Measurements from ENCODE around the gene TMEM62.

DNA sequence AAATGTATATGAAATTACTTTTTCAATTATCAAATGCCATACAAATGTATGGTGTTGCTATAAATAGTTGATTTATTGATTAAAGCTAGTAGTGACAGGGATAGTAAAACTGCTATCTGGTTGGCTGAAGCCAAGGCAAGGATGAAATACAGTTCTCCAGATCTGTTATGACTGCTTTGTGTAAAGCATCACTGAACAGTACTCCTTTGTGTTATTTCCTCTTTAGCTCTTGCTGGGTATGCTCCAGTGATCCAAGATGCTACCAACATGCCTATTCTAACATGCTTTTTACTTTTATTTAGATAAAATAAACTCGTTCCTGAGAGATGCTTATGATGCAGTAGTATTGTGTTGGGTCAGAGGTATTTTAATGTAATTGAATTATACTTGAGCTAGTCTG, 15.1 kb upstream of the TMEM62 start:
- TF ChIP-seq, protein P1, sequence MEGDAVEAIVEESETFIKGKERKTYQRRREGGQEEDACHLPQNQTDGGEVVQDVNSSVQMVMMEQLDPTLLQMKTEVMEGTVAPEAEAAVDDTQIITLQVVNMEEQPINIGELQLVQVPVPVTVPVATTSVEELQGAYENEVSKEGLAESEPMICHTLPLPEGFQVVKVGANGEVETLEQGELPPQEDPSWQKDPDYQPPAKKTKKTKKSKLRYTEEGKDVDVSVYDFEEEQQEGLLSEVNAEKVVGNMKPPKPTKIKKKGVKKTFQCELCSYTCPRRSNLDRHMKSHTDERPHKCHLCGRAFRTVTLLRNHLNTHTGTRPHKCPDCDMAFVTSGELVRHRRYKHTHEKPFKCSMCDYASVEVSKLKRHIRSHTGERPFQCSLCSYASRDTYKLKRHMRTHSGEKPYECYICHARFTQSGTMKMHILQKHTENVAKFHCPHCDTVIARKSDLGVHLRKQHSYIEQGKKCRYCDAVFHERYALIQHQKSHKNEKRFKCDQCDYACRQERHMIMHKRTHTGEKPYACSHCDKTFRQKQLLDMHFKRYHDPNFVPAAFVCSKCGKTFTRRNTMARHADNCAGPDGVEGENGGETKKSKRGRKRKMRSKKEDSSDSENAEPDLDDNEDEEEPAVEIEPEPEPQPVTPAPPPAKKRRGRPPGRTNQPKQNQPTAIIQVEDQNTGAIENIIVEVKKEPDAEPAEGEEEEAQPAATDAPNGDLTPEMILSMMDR (IDR thresholded peaks at IDR 0.05; ENCODE audit: control extremely low read depth in 1 of 3, insufficient read depth in 1 of 3, low read depth in 1 of 3, low read length in 3 of 3): no peak
- TF ChIP-seq CBX5 (IDR thresholded peaks at IDR 0.05; ENCODE audit: low read depth, low read length): no peak
- TF ChIP-seq POU5F1 (IDR thresholded peaks at IDR 0.05; ENCODE audit: low read depth, low read length): no peak
- no peak for TF ChIP-seq CEBPB (IDR thresholded peaks at IDR 0.05; ENCODE audit: low read depth, low read length)
- TF ChIP-seq CHD2 (IDR thresholded peaks at IDR 0.05; ENCODE audit: low read length): no peak
- TF ChIP-seq HDAC2 (IDR thresholded peaks at IDR 0.05; ENCODE audit: borderline replicate concordance in 1 of 2, low read depth in 2 of 2, low read length in 2 of 2): no peak
- TF ChIP-seq BCL11A (IDR thresholded peaks at IDR 0.05; ENCODE audit: low read depth in 2 of 2, low read length in 2 of 2): no peak
- no peak for TF ChIP-seq RAD21 (IDR thresholded peaks at IDR 0.05 in 1 of 2, conservative IDR thresholded peaks at IDR 0.05 in 1 of 2; ENCODE audit: low read depth in 2 of 2, low read length in 2 of 2)
- TF ChIP-seq NRF1 (IDR thresholded peaks at IDR 0.05; ENCODE audit: low read depth, low read length): no peak
- TF ChIP-seq POLR2A (IDR thresholded peaks at IDR 0.05; ENCODE audit: control extremely low read depth in 1 of 2, low read depth in 2 of 2, low read length in 2 of 2): no peak
- TF ChIP-seq POLR2AphosphoS5 (IDR thresholded peaks at IDR 0.05; ENCODE audit: low read depth, low read length): no peak
- TF ChIP-seq, protein P2, sequence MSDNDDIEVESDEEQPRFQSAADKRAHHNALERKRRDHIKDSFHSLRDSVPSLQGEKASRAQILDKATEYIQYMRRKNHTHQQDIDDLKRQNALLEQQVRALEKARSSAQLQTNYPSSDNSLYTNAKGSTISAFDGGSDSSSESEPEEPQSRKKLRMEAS (IDR thresholded peaks at IDR 0.05): no peak
